Stimulated activated CD8-positive, alpha-beta memory T cell treated with anti-CD3 and anti-CD28 coated beads, Interleukin-2, amount 100 ng/mL, for 1 hour (primary cell): ENCODE data around the gene ARID1A.
A peak's percentile ranks its signal among the peaks of the same experiment; 100 is the strongest.
"Not testable (repeated sequence)": the region's sequence is repeated elsewhere in the genome, so short reads cannot be mapped to it uniquely, and the experiment has no call there.

ENCODE experiments used
- DNase-seq, 2 donors: peaks; one replicate each; pipeline ENCODE4 v3.0.0-alpha.2; 2020; ENCODE audit warnings: low read depth in 2 of 2

ARID1A gene

DNA sequence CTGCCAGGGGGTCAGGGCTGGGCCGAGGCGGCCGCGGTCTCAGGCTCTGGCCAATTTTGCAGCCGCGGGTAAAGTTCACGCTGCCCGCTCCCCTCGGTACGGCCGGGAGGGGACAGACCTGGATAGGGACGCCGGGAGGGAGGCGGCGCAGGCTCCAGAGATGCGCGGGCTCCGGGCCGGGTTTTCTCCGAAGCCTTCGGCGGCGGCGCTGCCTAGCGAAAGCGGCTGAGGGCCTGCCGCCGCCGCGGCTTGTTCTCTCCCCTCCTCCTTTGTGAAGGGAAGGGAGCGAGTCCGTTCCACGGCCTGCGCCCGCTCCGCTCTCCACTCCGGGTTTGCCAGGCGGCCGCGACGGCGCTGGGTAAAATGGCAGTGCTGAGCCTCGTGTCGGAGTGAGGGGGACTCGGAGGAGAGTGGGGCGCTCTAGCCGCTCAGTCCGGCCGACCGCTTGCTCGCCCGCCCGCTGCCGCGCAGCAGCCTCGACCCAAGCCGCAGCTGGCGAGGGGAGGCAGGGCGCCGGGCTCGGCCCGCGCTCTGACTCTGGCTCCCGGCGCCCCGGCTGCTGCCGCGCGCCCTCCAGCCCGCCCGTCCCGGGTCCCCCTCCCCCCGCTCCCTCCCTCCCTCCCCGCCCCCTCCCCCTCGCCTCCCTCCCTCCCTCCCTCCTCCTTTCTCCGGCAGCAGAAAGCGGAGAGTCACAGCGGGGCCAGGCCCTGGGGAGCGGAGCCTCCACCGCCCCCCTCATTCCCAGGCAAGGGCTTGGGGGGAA, at the start of gene ARID1A:
Gene ARID1A (plus strand): TSS at position 660 of the 763 bp plus-strand sequence. CDS start 389 bp downstream, outside the sequence.
- DNase-seq: peak; percentile 91 to 94

DNA sequence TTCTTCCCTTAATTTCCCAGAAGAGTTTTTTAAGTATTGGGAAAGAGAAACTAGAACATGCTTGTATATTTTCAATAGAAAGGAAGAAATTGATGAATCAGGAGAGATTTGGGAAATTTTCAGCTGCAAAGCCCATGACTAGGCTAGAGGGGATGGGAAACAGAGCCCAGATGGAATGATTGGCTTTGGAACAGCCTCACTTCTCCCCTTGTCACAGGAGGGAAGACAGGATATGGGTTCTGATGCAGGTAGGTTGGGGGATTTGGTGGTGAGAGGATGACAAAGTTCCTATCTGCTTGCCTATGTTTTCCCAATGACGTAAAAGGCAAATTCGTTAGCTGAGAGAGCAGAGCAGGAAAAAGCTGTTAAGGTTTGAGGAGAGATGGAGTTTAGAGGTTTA, 31.0 kb upstream of the ARID1A start:
- DNase-seq: no peak

DNA sequence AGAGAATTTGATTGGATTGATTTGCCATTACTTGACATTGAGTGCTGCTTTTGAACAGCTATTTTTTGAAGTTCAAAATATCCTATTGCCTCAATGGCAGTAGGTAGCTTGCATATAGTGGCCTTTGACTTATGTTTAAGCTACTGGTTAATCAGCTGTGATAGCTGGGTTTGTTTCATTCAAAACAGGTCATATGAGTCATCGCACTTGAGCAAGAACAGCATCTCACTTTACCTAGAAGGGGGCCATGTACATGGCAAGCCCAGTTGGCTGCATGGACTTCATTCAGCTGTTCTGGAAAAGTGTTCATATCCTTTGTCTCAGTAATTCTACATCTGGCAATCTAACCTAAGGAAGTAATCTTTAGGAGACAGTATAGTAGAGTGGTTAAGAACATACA, 29.0 kb upstream of the ARID1A start:
- DNase-seq: no peak

DNA sequence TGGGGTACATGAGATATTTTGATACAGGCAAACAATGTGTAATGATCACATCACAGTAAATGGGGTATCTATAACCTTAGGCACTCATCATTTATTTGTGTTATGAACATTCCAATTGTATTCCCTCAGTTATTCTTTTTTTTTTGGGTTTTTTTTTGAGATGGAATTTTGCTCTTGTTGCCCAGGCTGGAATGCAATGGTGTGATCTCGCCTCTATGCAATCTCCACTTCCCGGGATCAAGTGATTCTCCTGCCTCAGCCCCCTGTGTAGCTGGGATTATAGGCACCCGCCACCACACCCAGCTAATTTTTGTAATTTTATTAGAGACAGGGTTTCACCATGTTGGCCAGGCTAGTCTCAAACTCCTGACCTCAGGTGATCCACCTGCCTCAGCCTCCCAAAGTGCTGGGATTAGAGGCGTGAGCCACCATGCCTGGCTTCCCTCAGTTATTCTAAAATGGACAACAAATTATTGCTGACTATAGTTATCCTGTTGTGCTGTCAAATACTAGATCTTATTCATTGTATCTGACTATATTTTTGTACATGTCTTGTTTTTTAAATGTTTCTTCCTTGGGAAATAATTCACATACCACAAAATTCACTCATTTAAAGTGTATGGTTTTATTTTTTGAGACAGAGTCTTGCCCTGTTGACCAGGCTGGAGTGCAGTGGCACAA, 27.6 kb upstream of the ARID1A start:
- DNase-seq: not testable (repeated sequence)

DNA sequence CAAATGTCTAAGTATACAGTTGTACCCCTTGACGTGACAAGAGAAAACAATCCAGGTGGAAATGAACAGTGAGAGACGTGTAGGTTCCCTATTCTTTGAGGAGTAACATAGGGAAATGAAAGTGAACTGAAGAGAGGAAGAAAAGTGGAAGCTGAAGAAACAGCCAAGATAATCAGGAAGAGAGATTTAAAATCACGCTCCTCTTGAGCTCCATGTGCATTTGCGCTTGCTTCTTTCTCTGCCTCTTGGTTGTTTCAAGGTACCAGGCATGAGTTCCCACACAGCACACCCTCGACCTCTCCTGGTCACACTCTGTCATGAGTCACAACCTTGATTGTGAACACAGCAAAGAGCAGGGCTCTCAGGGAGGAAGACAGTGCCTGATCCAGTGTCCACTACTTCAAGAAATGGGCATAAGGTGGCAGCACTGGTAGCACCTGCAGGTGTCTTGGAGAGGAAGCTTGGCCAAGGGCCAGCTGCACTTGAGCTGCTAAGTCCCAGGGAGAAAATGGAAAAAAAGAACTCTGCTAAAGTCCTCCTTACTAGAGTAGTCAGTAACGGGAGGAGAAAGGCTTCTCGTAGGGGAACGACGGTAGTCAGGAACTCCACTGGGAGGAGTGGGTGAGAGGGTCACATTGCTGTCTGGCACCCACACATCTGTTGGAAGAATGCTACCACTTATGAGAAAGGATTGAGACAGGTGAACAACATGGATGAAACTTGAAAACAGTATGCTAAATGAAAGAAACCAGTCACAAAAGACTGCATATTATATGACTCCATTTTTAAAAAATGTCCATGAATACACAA, 18.3 kb upstream of the ARID1A start:
- DNase-seq: peak in 1 of 2 donors; percentile 22

DNA sequence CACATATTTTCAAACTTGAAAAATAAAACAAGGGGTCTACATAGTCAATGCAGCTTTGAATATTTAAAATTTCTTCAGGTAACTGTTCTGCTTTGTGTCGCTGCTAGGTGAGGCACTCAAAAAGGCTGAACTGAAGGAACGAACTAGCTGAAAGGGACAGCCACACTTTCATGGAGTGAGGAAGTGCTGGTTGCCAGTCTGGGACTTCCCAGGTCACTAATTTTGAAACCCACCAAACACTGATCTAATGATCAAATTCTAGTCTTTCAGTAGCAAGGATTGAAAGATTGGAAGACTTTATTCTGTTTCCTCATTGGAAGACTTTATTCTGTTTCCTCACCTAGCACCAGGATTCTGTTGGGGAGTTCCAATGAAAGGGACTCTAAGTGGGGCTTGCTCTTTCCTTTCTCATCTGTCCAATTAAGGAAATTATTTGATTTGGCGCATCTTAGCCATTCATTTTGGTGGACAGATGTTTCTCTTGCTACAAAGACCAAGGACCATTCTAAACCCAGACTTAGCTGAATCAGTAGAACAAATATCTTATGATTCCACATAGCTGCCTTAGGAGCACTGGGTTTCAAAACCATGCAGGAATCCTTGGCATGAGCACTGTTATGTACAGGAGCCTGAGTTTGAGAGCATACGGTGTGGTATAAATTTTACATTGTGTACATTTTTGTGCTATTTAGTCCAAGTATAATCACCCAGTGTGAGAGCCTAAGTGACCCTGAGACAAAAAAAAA, 10.9 kb upstream of the ARID1A start:
- no peak for DNase-seq

DNA sequence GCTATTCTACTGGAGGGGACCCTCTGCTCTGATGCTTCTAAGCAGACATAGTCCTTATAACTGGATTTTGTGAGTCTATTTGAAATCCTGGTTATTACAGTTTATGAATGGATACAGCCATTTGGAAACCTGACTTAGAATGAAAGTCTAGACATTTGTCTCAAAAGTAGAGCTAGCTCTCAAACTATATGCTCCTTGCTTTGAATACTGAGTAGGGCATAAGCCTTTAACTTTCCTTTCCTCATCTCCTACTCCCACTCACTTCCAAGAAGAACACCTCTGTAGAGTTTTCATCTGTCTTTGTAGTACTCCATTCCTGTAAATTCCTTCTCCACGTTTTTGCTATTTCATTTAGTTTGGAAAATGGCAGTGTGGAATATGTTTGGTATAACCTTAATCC, 9.0 kb upstream of the ARID1A start:
- no peak for DNase-seq

DNA sequence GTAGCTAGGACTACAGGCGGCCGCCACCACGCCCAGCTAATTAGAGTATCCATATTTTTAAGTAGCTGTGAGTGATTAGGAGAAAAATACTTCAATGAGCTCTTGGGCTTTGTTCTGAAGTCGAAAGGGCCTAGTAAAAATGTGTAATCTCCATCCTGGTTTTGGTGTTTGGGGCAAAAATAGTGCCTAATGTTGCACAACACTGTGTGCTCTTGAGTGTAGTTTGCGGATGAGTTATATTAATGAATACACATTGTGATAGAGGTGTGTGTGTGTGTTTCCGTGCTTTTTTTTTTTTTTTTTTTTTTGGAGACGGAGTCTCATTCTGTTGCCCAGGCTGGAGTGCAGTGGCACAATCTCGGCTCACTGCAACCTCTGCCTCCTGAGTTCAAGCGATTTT, 6.3 kb upstream of the ARID1A start:
- DNase-seq: no peak

DNA sequence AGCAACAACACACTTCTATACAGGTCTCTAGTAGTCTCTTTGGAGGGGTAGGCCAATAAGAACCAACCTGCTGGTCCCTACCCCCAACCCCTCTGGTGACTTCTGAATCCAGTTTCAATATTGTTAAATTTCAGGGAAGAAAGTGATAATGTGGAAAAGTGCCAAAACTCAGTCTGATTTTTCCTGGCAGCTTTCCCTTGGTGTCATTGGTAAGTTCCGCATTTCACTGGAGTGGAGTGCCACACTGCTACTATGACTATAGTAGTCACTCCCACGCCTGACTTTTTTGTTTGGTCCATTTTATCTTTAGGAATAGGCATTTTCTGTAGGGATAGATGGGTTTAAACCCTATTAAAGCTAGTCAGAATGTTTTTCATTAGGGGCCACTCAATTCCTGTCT, 5.7 kb upstream of the ARID1A start:
- no peak for DNase-seq

DNA sequence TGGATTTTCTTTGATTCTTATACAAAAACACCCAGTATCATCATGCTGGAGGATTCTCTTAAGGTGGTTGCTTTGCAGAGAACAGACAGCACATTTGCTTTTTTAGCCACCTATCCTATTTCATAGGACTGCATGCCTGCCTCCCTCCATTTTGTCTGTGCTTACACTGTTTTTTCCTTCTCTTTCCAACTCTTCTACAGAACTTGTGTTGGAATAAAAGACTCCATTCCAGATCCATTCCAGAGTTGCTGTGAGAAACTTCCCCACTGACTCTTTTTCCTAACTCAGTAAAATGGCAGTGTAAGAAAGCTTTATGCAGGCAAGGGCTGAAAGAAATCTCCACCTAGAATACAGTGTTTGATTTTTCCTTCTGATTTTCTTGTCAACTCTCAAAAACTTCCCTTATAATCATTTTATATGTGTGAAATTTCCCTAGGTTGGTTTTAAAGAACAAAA, 5.2 kb upstream of the ARID1A start:
- no peak for DNase-seq

DNA sequence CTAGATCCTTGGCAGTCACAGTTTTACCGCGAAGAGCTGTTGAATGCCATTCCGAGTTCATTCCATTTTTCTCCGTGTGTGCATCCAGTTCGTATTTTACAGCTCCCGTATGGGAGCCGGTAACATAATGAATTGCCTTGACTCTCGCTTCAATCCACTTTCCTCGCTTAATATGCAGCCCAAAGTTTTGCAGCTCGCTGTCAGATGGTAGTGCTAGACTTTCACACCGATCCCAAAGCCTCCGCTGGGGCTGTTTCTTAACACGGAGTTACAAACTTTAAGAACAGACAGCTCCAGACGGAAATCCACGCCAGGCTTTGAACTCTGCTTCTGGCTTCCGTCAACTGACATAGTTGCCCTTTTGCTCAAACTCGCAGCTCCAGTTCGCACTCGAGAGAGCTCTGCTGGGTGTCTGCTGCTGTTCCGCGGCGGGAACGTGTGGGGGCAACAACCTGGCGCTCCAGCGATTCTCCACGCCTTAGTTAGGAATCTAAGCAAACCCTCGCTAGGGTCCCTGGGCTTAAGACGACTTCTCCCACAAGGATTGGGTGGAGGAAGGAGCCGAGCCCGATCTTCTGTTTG, 3.5 kb upstream of the ARID1A start:
- DNase-seq: peak; percentile 54 to 63

DNA sequence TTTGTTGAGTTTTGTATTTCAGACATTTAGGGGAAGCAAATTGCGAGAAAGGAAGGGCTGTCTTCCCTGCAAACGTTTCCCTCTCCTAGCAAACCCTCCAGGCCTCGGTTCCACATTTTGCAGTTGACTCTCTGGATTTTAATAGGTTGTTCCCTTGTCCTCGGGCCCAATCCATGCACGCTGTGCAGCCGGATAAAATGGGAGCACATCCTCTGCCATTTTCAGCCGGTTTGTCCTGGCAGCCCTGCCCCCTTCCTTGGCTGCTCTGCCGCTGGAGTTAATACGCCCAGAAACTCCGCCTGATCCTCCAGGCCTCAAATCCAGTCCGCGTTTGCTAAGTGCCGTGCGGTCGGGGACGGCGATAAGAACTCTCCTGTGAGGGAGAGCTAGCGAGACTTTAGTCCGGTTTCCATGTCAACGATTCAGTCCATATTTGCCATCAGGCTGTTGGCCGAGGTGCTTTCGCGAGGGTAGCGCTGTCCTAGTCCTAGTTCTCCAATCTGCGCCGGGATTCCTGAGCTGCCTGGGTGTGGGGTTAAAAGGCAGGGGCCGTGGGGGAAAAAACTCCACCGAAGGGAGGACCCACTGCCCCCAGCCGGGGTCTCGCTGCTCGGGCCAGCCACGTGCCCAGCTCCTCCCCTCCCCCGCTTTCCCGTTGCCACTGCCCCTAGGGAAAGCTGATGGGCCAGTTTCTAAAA, 2.9 kb upstream of the ARID1A start:
- peak; percentile 69 to 74 for DNase-seq

DNA sequence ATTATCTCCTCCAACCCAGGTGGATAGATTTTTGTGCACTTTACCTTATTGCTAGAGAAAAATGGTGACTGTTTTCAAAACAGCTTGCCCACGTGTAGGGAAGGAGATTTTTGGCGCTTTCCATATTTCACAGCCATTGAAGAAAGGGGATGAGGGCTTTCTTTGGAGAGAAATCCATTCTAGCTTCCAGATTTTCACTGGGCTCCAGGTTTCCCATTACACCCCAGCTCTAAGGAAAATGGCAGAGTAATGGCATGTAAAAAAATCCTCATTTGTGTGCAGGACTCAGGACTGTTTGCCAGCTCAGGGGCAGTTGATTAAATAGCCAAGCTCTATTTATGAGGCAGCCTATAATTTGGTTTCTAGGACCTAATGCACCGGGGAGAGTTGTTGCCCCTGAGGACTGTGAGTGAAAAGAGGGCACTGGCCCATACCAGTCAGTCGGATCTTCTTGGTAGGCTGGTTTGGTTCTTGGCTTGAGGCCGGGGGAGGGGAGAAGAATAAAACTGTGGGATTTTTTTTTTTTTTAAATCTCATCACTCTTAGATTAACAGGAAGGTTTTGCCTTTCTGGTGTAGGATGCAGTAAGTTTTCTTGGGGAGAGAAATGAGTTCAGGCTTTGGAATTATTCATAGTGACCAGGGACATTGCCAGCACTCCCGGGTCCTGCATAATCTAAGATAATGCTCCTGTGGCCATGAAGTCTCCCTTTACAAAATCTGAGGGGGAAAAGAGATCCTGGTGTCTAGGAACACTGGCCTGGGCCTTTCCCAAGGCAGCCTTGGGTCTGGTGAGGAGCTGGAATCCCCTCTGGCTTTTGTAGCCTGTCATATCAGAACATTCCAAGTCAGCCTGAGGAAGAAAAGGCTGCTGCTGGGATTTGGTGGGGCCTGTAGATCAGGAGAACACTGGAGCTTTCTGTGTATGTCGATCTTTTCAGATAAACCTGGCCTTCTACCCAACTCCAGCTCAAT, 1.9 kb upstream of the ARID1A start:
- DNase-seq: no peak

DNA sequence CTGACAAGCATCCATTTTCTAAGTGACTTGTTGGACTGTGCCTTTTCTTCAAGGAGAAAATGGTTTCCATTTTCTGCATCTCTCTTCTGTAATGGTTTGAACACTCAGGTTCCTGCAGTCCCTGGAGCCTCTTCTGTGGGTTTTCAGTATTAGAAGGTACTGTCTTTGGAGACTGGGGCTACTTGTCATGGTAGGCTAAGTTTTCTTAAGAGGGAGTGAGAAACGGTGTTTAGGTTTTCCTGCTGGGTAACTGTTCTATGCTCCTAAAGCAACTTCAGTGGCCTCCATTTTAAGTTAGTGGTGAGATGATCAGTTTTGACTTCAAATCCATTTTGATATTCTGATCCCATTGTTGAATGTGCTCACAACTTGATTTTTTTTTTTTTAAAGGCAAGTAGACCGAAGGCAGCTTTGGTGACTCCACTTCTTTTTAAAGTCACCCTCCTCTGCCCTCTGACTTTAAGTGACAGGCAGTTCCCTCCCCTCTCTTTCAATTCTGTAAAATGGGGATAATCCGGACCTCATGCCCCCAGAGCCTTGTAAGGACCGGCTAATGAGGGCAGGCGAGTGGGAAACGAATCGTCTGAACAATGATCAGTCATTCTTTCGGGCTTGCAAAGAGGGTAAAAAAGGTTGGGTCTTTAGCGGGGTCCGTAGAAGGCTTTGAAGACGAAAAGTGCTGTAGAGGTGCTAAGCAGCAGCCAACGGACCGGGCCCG, 1.0 kb upstream of the ARID1A start:
- DNase-seq: no peak

DNA sequence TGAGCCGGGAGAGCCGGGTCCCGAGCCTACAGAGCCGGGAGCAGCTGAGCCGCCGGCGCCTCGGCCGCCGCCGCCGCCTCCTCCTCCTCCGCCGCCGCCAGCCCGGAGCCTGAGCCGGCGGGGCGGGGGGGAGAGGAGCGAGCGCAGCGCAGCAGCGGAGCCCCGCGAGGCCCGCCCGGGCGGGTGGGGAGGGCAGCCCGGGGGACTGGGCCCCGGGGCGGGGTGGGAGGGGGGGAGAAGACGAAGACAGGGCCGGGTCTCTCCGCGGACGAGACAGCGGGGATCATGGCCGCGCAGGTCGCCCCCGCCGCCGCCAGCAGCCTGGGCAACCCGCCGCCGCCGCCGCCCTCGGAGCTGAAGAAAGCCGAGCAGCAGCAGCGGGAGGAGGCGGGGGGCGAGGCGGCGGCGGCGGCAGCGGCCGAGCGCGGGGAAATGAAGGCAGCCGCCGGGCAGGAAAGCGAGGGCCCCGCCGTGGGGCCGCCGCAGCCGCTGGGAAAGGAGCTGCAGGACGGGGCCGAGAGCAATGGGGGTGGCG, 371 bp downstream of the ARID1A start:
- peak in 1 of 2 donors; percentile 14 for DNase-seq

DNA sequence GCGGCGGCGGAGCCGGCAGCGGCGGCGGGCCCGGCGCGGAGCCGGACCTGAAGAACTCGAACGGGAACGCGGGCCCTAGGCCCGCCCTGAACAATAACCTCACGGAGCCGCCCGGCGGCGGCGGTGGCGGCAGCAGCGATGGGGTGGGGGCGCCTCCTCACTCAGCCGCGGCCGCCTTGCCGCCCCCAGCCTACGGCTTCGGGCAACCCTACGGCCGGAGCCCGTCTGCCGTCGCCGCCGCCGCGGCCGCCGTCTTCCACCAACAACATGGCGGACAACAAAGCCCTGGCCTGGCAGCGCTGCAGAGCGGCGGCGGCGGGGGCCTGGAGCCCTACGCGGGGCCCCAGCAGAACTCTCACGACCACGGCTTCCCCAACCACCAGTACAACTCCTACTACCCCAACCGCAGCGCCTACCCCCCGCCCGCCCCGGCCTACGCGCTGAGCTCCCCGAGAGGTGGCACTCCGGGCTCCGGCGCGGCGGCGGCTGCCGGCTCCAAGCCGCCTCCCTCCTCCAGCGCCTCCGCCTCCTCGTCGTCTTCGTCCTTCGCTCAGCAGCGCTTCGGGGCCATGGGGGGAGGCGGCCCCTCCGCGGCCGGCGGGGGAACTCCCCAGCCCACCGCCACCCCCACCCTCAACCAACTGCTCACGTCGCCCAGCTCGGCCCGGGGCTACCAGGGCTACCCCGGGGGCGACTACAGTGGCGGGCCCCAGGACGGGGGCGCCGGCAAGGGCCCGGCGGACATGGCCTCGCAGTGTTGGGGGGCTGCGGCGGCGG, 1.0 kb downstream of the ARID1A start:
- DNase-seq: peak; percentile 37 to 54

DNA sequence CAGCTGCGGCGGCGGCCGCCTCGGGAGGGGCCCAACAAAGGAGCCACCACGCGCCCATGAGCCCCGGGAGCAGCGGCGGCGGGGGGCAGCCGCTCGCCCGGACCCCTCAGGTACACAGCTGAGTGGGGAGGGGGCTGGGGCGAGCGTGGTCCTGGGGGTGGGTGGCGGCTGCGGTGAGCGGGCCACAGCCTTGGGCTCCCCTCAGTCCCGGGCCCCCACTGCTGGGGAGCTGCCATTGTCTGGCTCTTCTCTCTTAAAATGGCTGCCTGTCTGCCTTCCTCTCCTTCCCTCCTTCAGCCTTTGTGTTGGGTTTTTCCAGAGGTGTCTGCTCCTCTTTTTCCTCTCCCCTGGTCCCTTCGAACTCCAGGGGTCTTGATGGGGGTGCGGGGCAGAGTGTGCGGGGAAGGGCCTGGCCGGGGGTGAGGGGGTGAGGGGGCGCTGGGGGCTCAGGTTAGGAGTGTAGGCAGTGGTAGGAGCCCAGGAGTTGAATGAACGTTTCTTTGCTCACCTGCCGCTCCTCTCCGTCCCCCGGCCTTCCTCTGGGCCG, 1.7 kb downstream of the ARID1A start:
- DNase-seq: no peak
